BLaER1 (cell line): ENCODE results near the gene PHLDA3.
"Not testable (repeated sequence)": the region's sequence is repeated elsewhere in the genome, so short reads cannot be mapped to it uniquely, and the experiment has no call there.

Experiments
- H3K27ac ChIP-seq: shearing (Covaris generic); formaldehyde crosslinking; 2 replicates; pipeline ENCODE4 v1.8.1; 2022
- H3K27me3 ChIP-seq: shearing (Covaris generic); formaldehyde crosslinking; 2 replicates; pipeline ENCODE4 v1.8.1; 2022
- H3K36me3 ChIP-seq: shearing (Covaris generic); formaldehyde crosslinking; 2 replicates; pipeline ENCODE4 v1.8.1; 2022
- H3K4me1 ChIP-seq: shearing (Covaris generic); formaldehyde crosslinking; 2 replicates; pipeline ENCODE4 v1.8.1; 2022
- H3K4me2 ChIP-seq: shearing (Covaris generic); formaldehyde crosslinking; 2 replicates; pipeline ENCODE4 v1.8.1; 2022
- H3K4me3 ChIP-seq: shearing (Covaris generic); formaldehyde crosslinking; 2 replicates; pipeline ENCODE4 v1.8.1; 2022
- H3K9ac ChIP-seq: shearing (Covaris generic); formaldehyde crosslinking; 2 replicates; pipeline ENCODE4 v1.8.1; 2022
- H3K9me3 ChIP-seq: shearing (Covaris generic); formaldehyde crosslinking; 2 replicates; pipeline ENCODE4 v1.8.1; 2022
- H4K20me1 ChIP-seq: shearing (Covaris generic); formaldehyde crosslinking; 2 replicates; pipeline ENCODE4 v1.8.1; 2022
- Cebpa-rat ChIP-seq: shearing (Covaris generic); IDR thresholded peaks from 2 replicates; pipeline ENCODE4 v1.8.1; 2022

The PHLDA3 gene

GRCh38 chr1:201497935-201498509 lies 29.0 kb upstream of the PHLDA3 start:
- Histone ChIP-seq H3K27ac (no peak overlapping the region), H3K4me3 (no peak overlapping the region), H3K4me1 (peaks cover 16% of the 10 kb centered on the region), H3K9ac (no peak overlapping the region), H3K9me3 (peaks cover 10% of the 10 kb centered on the region; the same call in 1 of the 2 replicates), H3K27me3 (no peaks in the 10 kb centered on the region), H4K20me1 (peaks cover 12% of the 10 kb centered on the region), H3K4me2 (no peak overlapping the region), H3K36me3 (peaks cover 49% of the 10 kb centered on the region)
- TF ChIP-seq Cebpa-rat: no peak

GRCh38 chr1:201496296-201496690 lies 27.3 kb upstream of the PHLDA3 start:
- H3K9ac ChIP-seq: peak overlapping the region; percentile 55; the same call in 1 of the 2 replicates
- peaks cover 16% of the 10 kb centered on the region for H3K4me1 ChIP-seq
- peak overlapping the region; percentile 30 for H3K4me2 ChIP-seq
- H3K27me3 ChIP-seq: no peaks in the 10 kb centered on the region
- peaks cover 12% of the 10 kb centered on the region for H4K20me1 ChIP-seq
- H3K27ac ChIP-seq: peak overlapping the region; percentile 33; the same call in 1 of the 2 replicates
- no peak for TF ChIP-seq Cebpa-rat
- H3K9me3 ChIP-seq: peaks cover 14% of the 10 kb centered on the region; the same call in 1 of the 2 replicates
- H3K4me3 ChIP-seq: no peak overlapping the region
- H3K36me3 ChIP-seq: peaks cover 62% of the 10 kb centered on the region

GRCh38 chr1:201495551-201496295 lies 26.7 kb upstream of the PHLDA3 start:
- H3K4me2 ChIP-seq: peak overlapping the region; percentile 30
- H3K27me3 ChIP-seq: no peaks in the 10 kb centered on the region
- H3K4me3 ChIP-seq: no peak overlapping the region
- peaks cover 62% of the 10 kb centered on the region for H3K36me3 ChIP-seq
- H3K27ac ChIP-seq: peak overlapping the region; percentile 33; the same call in 1 of the 2 replicates
- peaks cover 22% of the 10 kb centered on the region for H3K4me1 ChIP-seq
- TF ChIP-seq Cebpa-rat: no peak
- H3K9me3 ChIP-seq: peaks cover 14% of the 10 kb centered on the region; the same call in 1 of the 2 replicates
- peak overlapping the region; percentile 55; the same call in 1 of the 2 replicates for H3K9ac ChIP-seq
- H4K20me1 ChIP-seq: peaks cover 12% of the 10 kb centered on the region

- TF ChIP-seq Cebpa-rat: no peak
- no peak overlapping the region for H3K4me3 ChIP-seq
- H3K27ac ChIP-seq: no peak overlapping the region
- peaks cover 14% of the 10 kb centered on the region; the same call in 1 of the 2 replicates for H3K9me3 ChIP-seq
- H3K4me1 ChIP-seq: peaks cover 35% of the 10 kb centered on the region
- peaks cover 9% of the 10 kb centered on the region for H4K20me1 ChIP-seq
- no peak overlapping the region for H3K4me2 ChIP-seq
- no peak overlapping the region for H3K9ac ChIP-seq
- peaks cover 77% of the 10 kb centered on the region for H3K36me3 ChIP-seq
- H3K27me3 ChIP-seq: no peaks in the 10 kb centered on the region
These were observed 25.0 kb upstream of the PHLDA3 start for GRCh38 chr1:201493757-201494617.

GRCh38 chr1:201493026-201493656 lies 24.2 kb upstream of the PHLDA3 start:
- not testable (repeated sequence) for H3K9ac ChIP-seq, H4K20me1 ChIP-seq, H3K27ac ChIP-seq, H3K4me3 ChIP-seq, H3K27me3 ChIP-seq, H3K4me2 ChIP-seq
- Histone ChIP-seq H3K9me3 (peaks cover 14% of the 10 kb centered on the region; the same call in 1 of the 2 replicates), H3K4me1 (peaks cover 35% of the 10 kb centered on the region), H3K36me3 (peaks cover 77% of the 10 kb centered on the region)

DNA sequence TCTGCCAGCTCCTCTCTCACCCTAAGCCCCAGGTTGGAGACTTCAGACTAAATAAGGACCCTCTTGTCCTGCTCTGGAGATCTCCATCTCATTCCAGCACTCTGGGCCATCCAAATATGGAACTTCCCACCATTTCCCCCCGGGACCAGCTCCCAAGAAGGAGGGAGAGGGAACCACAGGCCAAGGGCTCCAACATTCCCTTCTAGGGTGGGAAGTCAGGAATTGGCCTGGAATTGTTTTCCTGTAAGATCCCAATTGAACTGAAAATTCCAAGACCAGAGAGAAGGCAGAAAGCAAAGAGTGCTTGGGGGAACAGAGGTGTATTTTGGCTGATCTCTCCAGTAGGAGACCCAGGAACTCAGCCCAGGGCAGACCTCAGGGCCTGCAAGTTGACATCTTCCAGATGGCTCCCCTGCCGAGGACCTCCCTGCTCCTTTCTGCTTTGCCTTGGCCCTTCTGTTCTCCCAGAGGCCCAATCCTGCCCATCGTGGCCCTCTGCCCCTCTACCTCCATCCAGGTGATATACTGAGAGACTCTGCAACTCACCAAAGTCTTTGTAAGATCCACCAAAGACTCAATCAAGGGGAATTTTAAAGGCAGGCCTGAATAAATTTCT lies 23.0 kb upstream of the PHLDA3 start:
- Histone ChIP-seq H3K9ac (no peak overlapping the region), H3K4me1 (peaks cover 35% of the 10 kb centered on the region), H3K27ac (no peak overlapping the region), H3K27me3 (no peaks in the 10 kb centered on the region), H3K4me3 (no peak overlapping the region), H3K36me3 (peaks cover 86% of the 10 kb centered on the region), H4K20me1 (no peaks in the 10 kb centered on the region), H3K9me3 (peaks cover 14% of the 10 kb centered on the region; the same call in 1 of the 2 replicates), H3K4me2 (no peak overlapping the region)
- no peak for TF ChIP-seq Cebpa-rat

DNA sequence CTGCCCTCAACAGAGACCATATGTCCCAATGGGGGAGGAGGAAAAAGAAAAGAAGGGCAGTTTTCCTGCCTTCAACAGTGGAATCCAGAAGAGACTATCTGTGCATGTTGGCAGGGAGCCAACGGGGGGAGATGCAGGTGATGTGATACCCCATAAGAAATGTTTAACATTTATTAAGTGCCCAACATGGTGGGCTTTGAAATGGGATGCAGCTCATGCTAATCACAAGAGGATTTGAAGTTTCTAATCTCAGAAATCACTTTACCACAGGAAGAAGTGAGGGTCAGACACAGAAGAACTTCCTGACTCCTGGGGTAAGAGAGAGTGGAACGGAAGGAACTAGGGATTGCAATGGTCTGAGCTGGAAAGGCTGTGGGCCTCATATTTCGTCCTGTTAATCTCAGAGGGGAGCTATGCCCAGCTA lies 21.7 kb upstream of the PHLDA3 start:
- H3K27me3 ChIP-seq: no peaks in the 10 kb centered on the region
- H4K20me1 ChIP-seq: no peaks in the 10 kb centered on the region
- peaks cover 14% of the 10 kb centered on the region; the same call in 1 of the 2 replicates for H3K9me3 ChIP-seq
- peaks cover 26% of the 10 kb centered on the region for H3K4me1 ChIP-seq
- peak overlapping the region; percentile 50 for H3K4me2 ChIP-seq
- H3K36me3 ChIP-seq: peaks cover 88% of the 10 kb centered on the region
- H3K4me3 ChIP-seq: no peak overlapping the region
- 0 out of 2 replicates have a peak overlapping the region, but pooled peaks have one; percentile 18 for H3K27ac ChIP-seq
- TF ChIP-seq Cebpa-rat: no peak
- no peak overlapping the region for H3K9ac ChIP-seq

- Histone ChIP-seq H4K20me1 (no peaks in the 10 kb centered on the region), H3K36me3 (peaks cover 88% of the 10 kb centered on the region), H3K4me2 (no peak overlapping the region), H3K9me3 (peaks cover 14% of the 10 kb centered on the region; the same call in 1 of the 2 replicates), H3K4me3 (no peak overlapping the region), H3K27me3 (no peaks in the 10 kb centered on the region), H3K9ac (no peak overlapping the region), H3K27ac (no peak overlapping the region), H3K4me1 (peaks cover 20% of the 10 kb centered on the region)
- no peak for TF ChIP-seq Cebpa-rat
These were observed 20.8 kb upstream of the PHLDA3 start for GRCh38 chr1:201489643-201490261.
